KOPT-K1 (cell line): ENCODE data around the gene INKA2.

Experiments used
- H3K27ac ChIP-seq: fragments of 200-600 bp; sonication (generic); 2 replicates; pipeline ENCODE4 v1.5.1; 2016; ENCODE audit warnings: antibody characterized with exemption, mild to moderate bottlenecking, low read depth, low read length; ENCODE audit not compliant: poor library complexity, severe bottlenecking
- H3K36me3 ChIP-seq: fragments of 200-600 bp; sonication (generic); 2 replicates; pipeline ENCODE4 v1.5.1; 2017; ENCODE audit warnings: antibody characterized with exemption, mild to moderate bottlenecking, low read length, moderate library complexity; ENCODE audit not compliant: insufficient read depth
- H3K9me3 ChIP-seq: fragments of 200-600 bp; sonication (generic); 2 replicates; pipeline ENCODE4 v1.5.1; 2017; ENCODE audit warnings: antibody characterized with exemption, low read length, mild to moderate bottlenecking; ENCODE audit not compliant: insufficient read depth, poor library complexity, severe bottlenecking

INKA2 gene

DNA sequence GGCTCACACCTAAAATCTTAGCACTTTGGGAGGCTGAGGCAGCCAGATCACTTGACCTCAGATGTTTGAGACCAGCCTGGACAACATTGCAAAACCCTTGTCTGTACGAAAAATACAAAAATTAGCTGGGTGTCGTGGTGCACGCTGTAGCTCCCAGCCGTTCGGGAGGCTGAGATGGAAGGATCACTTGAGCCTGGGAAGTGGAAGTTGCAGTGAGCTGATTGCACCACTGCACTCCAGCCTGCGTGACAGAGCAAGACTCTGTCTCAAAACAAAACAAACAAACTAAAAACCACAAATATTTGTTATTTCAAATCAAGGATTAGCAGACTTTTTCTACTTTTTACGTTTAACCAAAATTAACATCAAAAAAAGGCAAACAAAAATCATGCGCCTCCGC lies 31.3 kb downstream of the INKA2 start:
- peaks cover 64% of the 10 kb centered on the region for H3K36me3 ChIP-seq
- no peaks in the 10 kb centered on the region for H3K9me3 ChIP-seq
- no peak overlapping the region for H3K27ac ChIP-seq

DNA sequence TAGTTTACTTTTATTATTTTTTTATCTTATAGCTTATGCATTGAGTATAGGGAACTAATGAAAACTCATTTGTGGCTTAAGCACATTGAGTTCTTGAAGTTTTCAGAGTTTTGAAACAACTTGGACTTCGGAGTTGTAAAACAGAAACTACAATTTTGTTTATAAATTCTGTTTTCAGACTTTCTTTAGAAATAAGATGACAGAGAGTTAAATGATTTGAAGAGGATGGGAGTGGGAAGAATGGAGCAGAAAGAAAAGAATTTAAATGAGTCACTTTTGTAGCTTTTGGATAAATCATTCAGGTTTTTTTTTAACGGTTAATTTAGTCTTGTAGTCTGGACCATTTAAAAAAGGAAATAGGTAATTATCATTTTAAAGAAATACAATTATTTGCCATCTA lies 32.3 kb downstream of the INKA2 start:
- Histone ChIP-seq H3K27ac (no peak overlapping the region), H3K9me3 (no peaks in the 10 kb centered on the region), H3K36me3 (peaks cover 70% of the 10 kb centered on the region)

DNA sequence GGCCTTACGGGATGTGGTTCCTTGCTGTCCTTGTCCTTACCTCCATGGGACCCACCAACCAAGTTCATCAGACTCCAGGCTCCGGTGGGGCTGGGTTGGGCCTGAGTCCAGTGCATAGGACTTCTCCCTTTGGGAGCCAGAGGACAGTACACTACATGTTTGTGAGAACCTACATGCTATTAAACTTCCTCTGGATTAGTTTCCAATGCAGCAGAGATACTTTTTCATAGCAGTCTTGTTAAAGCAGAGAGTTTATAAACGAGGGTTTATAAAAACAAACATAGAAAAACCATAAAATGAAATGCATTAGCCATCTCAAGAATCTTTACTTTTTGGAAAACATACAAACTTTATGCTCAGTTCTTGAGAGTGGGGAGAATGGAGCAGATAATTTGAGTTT lies 33.4 kb downstream of the INKA2 start:
- peaks cover 81% of the 10 kb centered on the region for H3K36me3 ChIP-seq
- no peaks in the 10 kb centered on the region for H3K9me3 ChIP-seq
- H3K27ac ChIP-seq: no peak overlapping the region

DNA sequence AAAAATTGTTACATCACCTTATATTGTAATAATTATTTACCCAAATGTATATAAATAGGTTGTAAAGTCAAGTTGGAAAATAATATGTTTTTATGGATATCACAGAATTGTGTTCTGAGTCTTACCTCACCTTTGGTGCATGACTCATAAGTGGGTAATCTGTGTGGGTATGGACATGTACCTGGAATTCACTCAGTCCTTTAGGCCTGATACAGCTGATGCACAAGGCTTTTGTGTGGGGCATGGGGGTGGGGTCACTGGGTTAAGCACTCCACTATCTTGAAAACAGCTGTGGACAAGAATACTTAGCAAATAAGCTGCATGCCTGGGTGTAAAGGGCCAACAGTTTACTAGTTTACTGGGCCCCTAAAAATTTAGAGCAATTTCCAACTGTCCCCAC lies 34.4 kb downstream of the INKA2 start:
- H3K27ac ChIP-seq: no peak overlapping the region
- H3K36me3 ChIP-seq: peaks cover 88% of the 10 kb centered on the region
- no peaks in the 10 kb centered on the region for H3K9me3 ChIP-seq

DNA sequence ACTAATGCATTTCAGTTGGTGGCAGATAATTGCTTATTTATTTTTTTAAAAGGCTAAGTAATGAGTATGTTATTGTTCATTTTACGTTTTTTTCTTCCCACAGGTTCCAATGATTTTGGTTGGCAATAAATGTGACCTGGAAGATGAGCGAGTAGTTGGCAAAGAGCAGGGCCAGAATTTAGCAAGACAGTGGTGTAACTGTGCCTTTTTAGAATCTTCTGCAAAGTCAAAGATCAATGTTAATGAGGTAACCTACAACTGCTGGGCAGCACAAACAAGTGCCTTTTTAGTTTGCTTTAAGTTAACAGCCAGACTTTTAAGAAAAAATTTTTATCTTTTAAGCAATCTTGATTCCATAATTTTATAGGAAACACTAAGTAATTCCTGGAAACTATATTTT lies 35.0 kb downstream of the INKA2 start:
- H3K27ac ChIP-seq: no peak overlapping the region
- no peaks in the 10 kb centered on the region for H3K9me3 ChIP-seq
- peaks cover 89% of the 10 kb centered on the region for H3K36me3 ChIP-seq

DNA sequence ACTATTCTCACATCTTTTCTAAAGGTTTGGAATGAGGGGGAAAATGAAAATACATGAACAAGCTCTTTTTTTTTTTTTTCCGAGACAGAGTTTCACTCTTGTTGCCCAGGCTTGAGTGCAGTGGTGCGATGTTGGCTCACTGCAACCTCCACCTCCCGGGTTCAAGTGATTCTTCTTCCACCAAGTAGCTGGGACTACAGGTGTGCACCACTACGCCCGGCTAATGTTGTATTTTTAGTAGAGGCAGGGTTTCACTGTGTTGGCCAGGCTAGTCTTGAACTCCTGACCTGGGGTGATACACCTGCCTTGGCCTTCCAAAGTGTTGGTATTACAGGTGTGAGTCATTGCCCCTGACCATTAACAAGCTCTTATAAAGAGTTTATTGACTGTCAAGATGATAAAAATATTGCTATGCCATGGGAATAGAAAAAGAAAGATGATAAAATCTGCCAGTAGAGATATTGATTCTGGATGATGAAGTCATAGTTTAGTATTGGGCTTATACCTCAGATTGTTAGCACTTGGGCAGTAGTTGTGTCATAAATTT lies 36.6 kb downstream of the INKA2 start:
- no peaks in the 10 kb centered on the region for H3K9me3 ChIP-seq
- peaks cover 89% of the 10 kb centered on the region for H3K36me3 ChIP-seq
- H3K27ac ChIP-seq: no peak overlapping the region

DNA sequence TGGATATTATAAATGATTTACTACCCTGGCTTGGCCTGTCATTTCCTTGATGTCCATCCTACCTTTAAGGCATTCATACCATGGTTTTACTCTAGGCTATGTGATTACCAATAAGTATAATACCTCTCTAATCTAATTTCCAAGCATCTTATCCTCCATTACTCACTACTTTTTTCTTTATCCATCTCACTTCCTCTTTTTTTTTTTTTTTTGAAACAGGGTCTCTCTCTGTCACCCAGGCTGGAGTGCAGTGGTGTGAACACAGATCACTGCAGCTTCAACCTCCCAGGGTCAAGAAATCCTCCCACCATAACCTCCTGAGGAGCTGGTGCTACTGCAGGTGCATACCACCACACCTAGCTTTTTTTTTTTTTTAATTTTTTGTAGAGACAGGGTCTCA lies 39.9 kb downstream of the INKA2 start:
- H3K36me3 ChIP-seq: peaks cover 92% of the 10 kb centered on the region
- H3K9me3 ChIP-seq: no peaks in the 10 kb centered on the region
- H3K27ac ChIP-seq: no peak overlapping the region

DNA sequence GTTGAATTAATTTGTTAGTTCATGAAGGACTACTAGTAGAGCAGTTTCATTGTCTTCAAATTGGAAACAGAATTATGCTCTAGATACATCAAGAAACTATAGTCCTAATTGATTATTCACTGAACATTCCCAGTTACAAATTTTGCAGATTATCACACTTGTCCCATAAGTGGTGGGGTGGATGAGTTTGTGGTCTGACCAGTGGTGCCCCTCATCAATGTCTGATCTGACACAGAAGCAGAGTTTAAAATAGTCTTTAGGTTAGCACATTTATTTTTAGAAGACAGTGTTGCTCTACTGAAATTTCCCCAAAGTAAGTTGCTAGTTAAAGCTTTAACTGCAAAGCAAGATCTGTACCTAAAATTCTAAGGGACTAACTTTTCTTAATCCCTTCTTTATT lies 42.9 kb downstream of the INKA2 start:
- no peaks in the 10 kb centered on the region for H3K9me3 ChIP-seq
- H3K27ac ChIP-seq: no peak overlapping the region
- peaks cover 96% of the 10 kb centered on the region for H3K36me3 ChIP-seq

DNA sequence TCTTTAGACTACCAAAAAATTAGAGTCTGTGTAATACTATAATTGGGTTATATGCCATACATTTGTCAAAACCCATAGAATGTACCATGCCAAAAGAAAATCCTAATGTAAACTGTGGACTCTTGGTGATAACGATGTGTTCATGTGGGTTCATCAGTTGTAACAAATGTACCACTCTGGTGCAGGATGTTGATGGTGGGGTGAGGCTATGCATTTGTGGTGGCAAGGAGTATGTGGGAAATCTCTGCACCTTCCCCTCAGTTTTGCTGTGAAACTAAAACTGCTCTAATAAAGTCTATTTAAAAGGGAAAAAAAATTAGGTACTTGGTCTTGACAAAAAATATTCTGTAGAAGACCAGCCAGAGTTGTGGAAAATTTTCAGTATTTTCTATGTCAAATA lies 43.4 kb downstream of the INKA2 start:
- no peak overlapping the region for H3K27ac ChIP-seq
- H3K9me3 ChIP-seq: no peaks in the 10 kb centered on the region
- H3K36me3 ChIP-seq: peaks cover 95% of the 10 kb centered on the region

DNA sequence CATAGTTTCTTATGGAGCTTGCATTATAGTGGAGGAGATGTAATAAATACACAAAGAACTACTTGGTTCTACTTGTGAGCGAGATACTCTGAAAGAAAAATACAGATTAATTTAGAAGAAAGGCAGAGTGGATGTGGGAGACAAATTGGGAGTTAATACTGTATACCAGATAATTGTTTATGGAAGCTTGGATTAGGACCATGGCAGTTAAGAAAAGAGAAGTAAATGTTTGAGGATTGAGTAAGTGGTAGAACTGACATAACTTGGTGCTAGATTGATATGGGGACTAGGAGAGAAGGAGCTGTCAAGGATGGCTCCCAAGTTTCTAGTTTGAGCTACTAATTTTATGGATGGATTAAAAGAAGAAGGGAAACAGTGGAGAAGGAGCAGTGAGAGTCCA lies 47.3 kb downstream of the INKA2 start:
- Histone ChIP-seq H3K36me3 (peaks cover 56% of the 10 kb centered on the region), H3K9me3 (no peaks in the 10 kb centered on the region), H3K27ac (no peak overlapping the region)

DNA sequence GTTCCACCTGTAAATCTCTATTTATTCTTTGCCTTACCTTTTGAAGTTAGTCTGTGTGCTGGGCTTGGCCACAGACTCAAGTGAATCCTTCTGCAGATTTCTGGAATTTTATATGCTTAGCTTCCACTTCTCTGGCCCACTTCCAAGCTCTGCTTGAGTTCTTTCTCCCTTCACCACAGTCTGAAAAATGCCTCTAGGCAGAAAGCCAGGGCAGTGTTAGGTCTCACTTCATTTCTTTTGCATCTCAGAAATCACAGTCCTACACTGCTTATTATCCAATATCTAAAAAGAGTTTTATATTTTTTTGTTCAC lies 48.9 kb downstream of the INKA2 start:
- Histone ChIP-seq H3K36me3 (peaks cover 41% of the 10 kb centered on the region), H3K9me3 (peaks cover under 1% of the 10 kb centered on the region), H3K27ac (no peak overlapping the region)
